MM.1S (cell line): ENCODE data around the gene INSR.

Source experiments
- CTCF ChIP-seq: fragments of 300-600 bp; sonication (generic); IDR thresholded peaks from 2 replicates; pipeline ENCODE4 v1.5.1; 2016; ENCODE audit warnings: antibody characterized with exemption, low read length, mixed read lengths
- EZH2 ChIP-seq: fragments of 300-600 bp; sonication (generic); optimal IDR thresholded peaks from 2 replicates; pipeline ENCODE3; 2017; ENCODE audit warnings: low read depth, mild to moderate bottlenecking, antibody characterized with exemption, low read length, mixed read lengths
- EZH2phosphoT487 ChIP-seq: fragments of 300-600 bp; sonication (generic); IDR thresholded peaks from 2 replicates; pipeline ENCODE4 v1.6.1; 2018; ENCODE audit warnings: antibody characterized with exemption, low read length

DNA sequence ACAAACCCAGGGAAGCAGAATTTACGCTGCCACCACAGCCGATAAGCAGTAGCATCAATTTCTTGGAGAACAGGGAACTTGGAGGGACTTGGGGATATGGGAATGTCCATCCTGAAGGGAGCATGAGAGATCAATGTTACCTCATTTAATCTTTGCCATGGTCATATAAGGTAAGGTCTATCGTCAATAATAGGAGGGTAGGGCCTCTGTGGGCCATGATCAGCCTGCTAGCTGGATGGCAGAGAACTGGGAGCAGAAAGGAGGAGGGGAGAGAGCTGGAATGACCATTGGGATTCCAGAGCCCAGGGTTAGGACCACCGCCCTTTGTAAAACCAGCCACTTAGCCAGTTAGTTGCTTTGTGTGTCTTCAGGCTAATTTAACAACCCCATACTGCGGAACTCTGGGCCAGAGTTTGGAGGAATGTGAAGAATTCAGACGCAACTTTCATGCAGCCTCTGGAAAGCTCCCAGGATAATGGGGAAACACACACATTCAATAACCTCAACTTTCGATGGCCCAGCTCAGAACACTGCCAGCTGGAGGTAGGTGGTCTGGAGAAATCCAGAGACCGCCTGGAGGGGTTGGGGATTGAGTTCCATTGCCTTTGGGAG, 184.4 kb downstream of the INSR start:
- TF ChIP-seq CTCF (no peak), EZH2 (no peak), EZH2phosphoT487 (no peak)
